Measurements from ENCODE around the gene NMU. TPM values are rescaled to one million over a fixed set of nuclear protein-coding genes. Genes with fewer than 3 reads are reported as not detected.

Gene NMU
- total and polyA plus RNA-seq, 9 of the 15 experiments (the other 6 are each of a cell fraction or from before 2014, with no cell fraction given) = 73.8 to 846 (median 599) TPM

GRCh38 chr4:55610381-55610780, 25.7 kb downstream of the NMU start:
- Histone ChIP-seq H3K36me3 (ENCODE audit: control insufficient read depth, insufficient read depth, low read length) (peaks cover 94% of the 10 kb centered on the region), H3K9me1 (ENCODE audit: control insufficient read depth, insufficient read depth, low read length) (no peaks in the 10 kb centered on the region), H3K4me3 (no peak overlapping the region), H3K4me2 (ENCODE audit: insufficient read depth, low read length) (no peak overlapping the region), H3K27me3 (ENCODE audit: control insufficient read depth in 2 of 2, insufficient read depth in 2 of 2, low read length in 2 of 2) (no peaks in the 10 kb centered on the region), H3K9me3 (replicated peaks; ENCODE audit: control insufficient read depth, insufficient read depth, low read depth, low read length) (no peaks in the 10 kb centered on the region), H3K79me2 (ENCODE audit: control insufficient read depth, insufficient read depth, low read length) (peaks cover 68% of the 10 kb centered on the region), H3K9ac (ENCODE audit: insufficient read depth in 1 of 2, low read depth in 2 of 2, low read length in 2 of 2) (no peak overlapping the region), H3K27ac (ENCODE audit: extremely low read depth, low read depth, low read length) (no peak overlapping the region), H4K20me1 (replicated peaks; ENCODE audit: control insufficient read depth, insufficient read depth, low read length) (no peaks in the 10 kb centered on the region), H3K4me1 (replicated peaks in 1 of 2; ENCODE audit: control insufficient read depth in 2 of 2, insufficient read depth in 2 of 2, low read length in 2 of 2) (peaks cover 0 to 5% of the 10 kb centered on the region in 2 experiments; a peak in 2 of 5 replicates), H2AFZ (ENCODE audit: low read depth, low read length) (no peak overlapping the region)
- ATAC-seq (no peak), DNase-seq (ENCODE audit: extremely low read depth in 1 of 4, low spot score in 3 of 4) (no peak), FAIRE-seq (no peak)
- BruUV-seq (replicated peaks) = no TSS peak
- in situ Hi-C loops (cut with MboI) (no loop called here), intact Hi-C loops (cut with micrococcal nuclease) (no loop called here)
- ChIA-PET POLR2A (interaction anchor here (1.0 kb wide), 1 partner anchor 14 kb away, joined by 3 read pairs; no protein-coding TSS in a partner anchor), CTCF (ENCODE audit: low intra/inter-chr PET ratio) (no interaction called here)
- TF ChIP-seq POLR2H (tag; IDR thresholded peaks at IDR 0.05; ENCODE audit: low read depth) (0 out of 2 replicates have a peak, but pooled peaks have one; percentile 9), POLR2A (conservative IDR thresholded peaks at IDR 0.05) (0 out of 2 replicates have a peak, but pooled peaks have one; percentile 10), PHF8 (IDR thresholded peaks at IDR 0.05; ENCODE audit: borderline replicate concordance, low read length) (no peak)
- no CpG with 5 or more reads among the region's 2 CpGs for WGBS (ENCODE audit: insufficient coverage, low coverage, missing lambda C conversion rate)

- Histone ChIP-seq H3K9me1 (ENCODE audit: control insufficient read depth, insufficient read depth, low read length) (no peaks in the 10 kb centered on the region), H3K79me2 (ENCODE audit: control insufficient read depth, insufficient read depth, low read length) (peaks cover 64% of the 10 kb centered on the region), H3K27me3 (ENCODE audit: control insufficient read depth in 2 of 2, insufficient read depth in 2 of 2, low read length in 2 of 2) (no peaks in the 10 kb centered on the region), H3K36me3 (ENCODE audit: control insufficient read depth, insufficient read depth, low read length) (peaks cover 93% of the 10 kb centered on the region), H3K27ac (ENCODE audit: extremely low read depth, low read depth, low read length) (no peak overlapping the region), H2AFZ (ENCODE audit: low read depth, low read length) (no peak overlapping the region), H3K4me2 (ENCODE audit: insufficient read depth, low read length) (no peak overlapping the region), H3K4me3 (no peak overlapping the region), H3K9me3 (replicated peaks; ENCODE audit: control insufficient read depth, insufficient read depth, low read depth, low read length) (no peaks in the 10 kb centered on the region), H3K9ac (ENCODE audit: insufficient read depth in 1 of 2, low read depth in 2 of 2, low read length in 2 of 2) (no peak overlapping the region), H4K20me1 (replicated peaks; ENCODE audit: control insufficient read depth, insufficient read depth, low read length) (no peaks in the 10 kb centered on the region), H3K4me1 (replicated peaks in 1 of 2; ENCODE audit: control insufficient read depth in 2 of 2, insufficient read depth in 2 of 2, low read length in 2 of 2) (no peaks in the 10 kb centered on the region; a peak in 2 of 5 replicates)
- ATAC-seq (no peak), FAIRE-seq (no peak), DNase-seq (ENCODE audit: extremely low read depth in 1 of 4, low spot score in 3 of 4) (no peak)
- CTCF ChIA-PET (ENCODE audit: low intra/inter-chr PET ratio) = no interaction called here
- intact Hi-C loops (cut with micrococcal nuclease) = no loop called here
- BruUV-seq (replicated peaks) = no TSS peak
- 87% methylated on average over 6 of the region's 6 CpGs for WGBS (ENCODE audit: insufficient coverage, low coverage, missing lambda C conversion rate)
- in situ Hi-C loops (cut with MboI) = loop anchor here (10.0 kb wide), 1 partner anchor 125 kb away; no protein-coding TSS in a partner anchor
- POLR2A ChIA-PET = interaction anchor here (1.0 kb wide), 1 partner anchor 13 kb away, joined by 3 read pairs; no protein-coding TSS in a partner anchor
- TF ChIP-seq ZNF311 (CRISPR knock-in tag; IDR thresholded peaks at IDR 0.05) (no peak), CBFA2T3 (IDR thresholded peaks at IDR 0.05) (no peak), POLR2A (conservative IDR thresholded peaks at IDR 0.05) (0 out of 2 replicates have a peak, but pooled peaks have one; percentile 20), PURB (CRISPR knock-in tag; IDR thresholded peaks at IDR 0.05; ENCODE audit: low read depth) (no peak)
These were observed 26.7 kb downstream of the NMU start for GRCh38 chr4:55609393-55609866.

All from K562 (cell line).